ENCODE results near the gene IGFN1. TPM values are rescaled to one million over a fixed set of nuclear protein-coding genes. Genes with fewer than 3 reads are reported as not detected.

The IGFN1 gene
- under 0.01 TPM in 1 of 2 replicates, not detected in the other for total RNA-seq

GRCh38 chr1:201190624-201191051 is at the start of gene IGFN1:
Gene IGFN1, plus strand, starts transcription at chr1:201190824. Its CDS starts 2,470 bp downstream, at chr1:201193294.

GRCh38 chr1:201154389-201155165 is 36.0 kb upstream of the IGFN1 start, which contains the start of gene TMEM9:
Gene TMEM9, minus strand, starts transcription at chr1:201154474. Its CDS starts 551 bp downstream, at chr1:201153923.

Other genes with a start within 250 kb of the IGFN1 start
- gene KIF21B, start 167.1 kb upstream of the IGFN1 start, total RNA-seq: 3.0 and 7.3 TPM in 2 replicates
- gene CACNA1S, start 78.4 kb upstream of the IGFN1 start, total RNA-seq: not detected in 2 replicates
- gene ASCL5, start 63.6 kb upstream of the IGFN1 start, total RNA-seq: 0.49 TPM in 1 of 2 replicates, not detected in the other
- 110 and 116 TPM in 2 replicates for gene TMEM9, start 36.4 kb upstream of the IGFN1 start, total RNA-seq
- 0.76 and 1.6 TPM in 2 replicates for gene PKP1, start 92.7 kb downstream of the IGFN1 start, total RNA-seq
- gene TNNT2, start 186.9 kb downstream of the IGFN1 start, total RNA-seq: 0.65 and 2.3 TPM in 2 replicates
- 27.5 and 52.9 TPM in 2 replicates for gene LAD1, start 208.5 kb downstream of the IGFN1 start, total RNA-seq
- 2.0 TPM in 1 of 2 replicates, not detected in the other for gene TNNI1, start 230.9 kb downstream of the IGFN1 start, total RNA-seq

All from mesangial cell (primary cell).